HuH-7 (cell line): ENCODE measurements around the gene TEAD2.
"Not testable (repeated sequence)": the region's sequence is repeated elsewhere in the genome, so short reads cannot be mapped to it uniquely, and the experiment has no call there.

Source experiments
- DNase-seq: peaks from one replicate; pipeline ENCODE4 v3.0.0; 2011; ENCODE audit warnings: low spot score

TEAD2 gene

GRCh38 chr19:49333418-49333805 lies 28.8 kb downstream of the TEAD2 start:
- DNase-seq = no peak

- not testable (repeated sequence) for DNase-seq
These were observed 29.4 kb downstream of the TEAD2 start for GRCh38 chr19:49332691-49333417.

- DNase-seq = peak; percentile 86
These were observed 30.6 kb downstream of the TEAD2 start for GRCh38 chr19:49331616-49332055.

GRCh38 chr19:49331187-49331586 lies 31.0 kb downstream of the TEAD2 start:
- not testable (repeated sequence) for DNase-seq

GRCh38 chr19:49328741-49329140 lies 33.5 kb downstream of the TEAD2 start:
- no peak for DNase-seq

- no peak for DNase-seq
These were observed 34.2 kb downstream of the TEAD2 start for GRCh38 chr19:49327878-49328544.

- DNase-seq = no peak
These were observed 36.0 kb downstream of the TEAD2 start for GRCh38 chr19:49326165-49326704.

GRCh38 chr19:49325756-49326155 lies 36.5 kb downstream of the TEAD2 start:
- DNase-seq = not testable (repeated sequence)

GRCh38 chr19:49324801-49325576 lies 37.2 kb downstream of the TEAD2 start, which contains the start of gene SLC6A16:
SLC6A16 (minus strand) TSS chr19:49325191; CDS start chr19:49311347, 13,844 bp downstream.
- no peak for DNase-seq

- no peak for DNase-seq
These were observed 43.9 kb downstream of the TEAD2 start for GRCh38 chr19:49318296-49318695.

GRCh38 chr19:49316284-49316683 lies 45.9 kb downstream of the TEAD2 start:
- DNase-seq = no peak

- DNase-seq = no peak
These were observed 47.1 kb downstream of the TEAD2 start for GRCh38 chr19:49315111-49315510.

- no peak for DNase-seq
These were observed 53.1 kb downstream of the TEAD2 start for GRCh38 chr19:49309087-49309486.

- not testable (repeated sequence) for DNase-seq
These were observed 55.5 kb downstream of the TEAD2 start for GRCh38 chr19:49306734-49307133.

- no peak for DNase-seq
These were observed 60.4 kb downstream of the TEAD2 start for GRCh38 chr19:49301866-49302252.

- peak; percentile 81 for DNase-seq
These were observed 60.9 kb downstream of the TEAD2 start for GRCh38 chr19:49301165-49301865.

GRCh38 chr19:49298653-49299052 lies 63.6 kb downstream of the TEAD2 start:
- DNase-seq = not testable (repeated sequence)

- DNase-seq = no peak
These were observed 64.8 kb downstream of the TEAD2 start for GRCh38 chr19:49297403-49297802.

GRCh38 chr19:49295208-49295880 lies 66.9 kb downstream of the TEAD2 start:
- DNase-seq = no peak

GRCh38 chr19:49294401-49294800 lies 67.8 kb downstream of the TEAD2 start:
- no peak for DNase-seq
